DMS 273 treated with DMSO at 0.1 percent for 48 hours (cell line): ENCODE results near the gene OR2C1.
A peak's percentile ranks its signal among the peaks of the same experiment; 100 is the strongest.

Source experiments
- DNase-seq: peaks from one replicate; lab custom pipeline; 2025; lab: John Stamatoyannopoulos, UW

The OR2C1 gene

DNA sequence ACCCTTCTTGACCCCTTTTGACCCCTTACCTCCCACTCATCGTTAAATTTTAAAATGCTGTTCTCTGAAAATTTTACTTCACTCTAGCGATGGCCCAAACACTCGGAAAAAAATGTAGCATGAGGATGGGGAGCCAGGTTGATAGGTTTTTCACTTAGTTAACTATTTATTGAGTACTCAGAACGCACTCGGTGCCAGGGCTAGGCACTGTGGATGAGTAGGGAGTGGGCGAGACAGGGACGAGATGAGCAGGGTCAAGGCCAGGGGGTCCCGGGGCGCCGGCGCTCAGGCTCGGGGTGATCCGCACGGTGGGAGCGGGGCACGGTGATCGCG is 44.7 kb downstream of the OR2C1 start:
- no peak for DNase-seq

GRCh38 chr16:3400779-3401688 is 45.3 kb downstream of the OR2C1 start, which contains the start of the genes ZNF174 and ZSCAN32:
ZNF174 (plus strand) TSS chr16:3401215; CDS start chr16:3402005, 790 bp downstream.
ZSCAN32 (minus strand) TSS chr16:3401004; CDS start chr16:3397557, 3,447 bp downstream.
- DNase-seq: peak; percentile 98

- no peak for DNase-seq
Observed at GRCh38 chr16:3401719-3402397, 46.2 kb downstream of the OR2C1 start.
